HL-60/S4 treated with phorbol 12-myristate 13-acetate at 8.2 ng/mL for 4 days and 3 days (cell line): ENCODE data around the gene NR1I2.

Source experiments
- in situ Hi-C: fragments of 300-500 bp; cut with MboI; formaldehyde crosslinking; loops from 2 replicates; pipeline ENCODE4 v1.15.0; 2022; ENCODE audit warnings: low sequenced_read_pairs

The NR1I2 gene

DNA sequence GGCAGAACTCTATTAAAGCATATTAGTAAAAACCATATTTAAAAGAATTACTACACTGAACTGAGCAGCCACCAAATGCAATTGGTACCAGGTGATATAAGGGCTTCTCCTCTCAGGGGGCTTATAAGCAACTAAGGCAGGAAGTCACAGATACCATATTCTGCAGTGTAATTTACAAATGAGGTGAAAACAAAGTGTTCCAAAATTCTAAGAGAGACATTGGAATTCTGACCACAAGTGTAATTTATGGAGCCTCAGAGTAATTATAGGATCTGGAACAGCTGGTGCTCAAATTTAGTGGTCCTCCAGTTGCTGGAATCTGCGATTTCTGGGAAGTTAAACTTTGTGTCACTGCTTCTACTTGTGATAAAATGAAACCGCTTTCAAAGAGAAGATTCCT lies 3.1 kb upstream of the NR1I2 start:
- in situ Hi-C loops: no loop called here

DNA sequence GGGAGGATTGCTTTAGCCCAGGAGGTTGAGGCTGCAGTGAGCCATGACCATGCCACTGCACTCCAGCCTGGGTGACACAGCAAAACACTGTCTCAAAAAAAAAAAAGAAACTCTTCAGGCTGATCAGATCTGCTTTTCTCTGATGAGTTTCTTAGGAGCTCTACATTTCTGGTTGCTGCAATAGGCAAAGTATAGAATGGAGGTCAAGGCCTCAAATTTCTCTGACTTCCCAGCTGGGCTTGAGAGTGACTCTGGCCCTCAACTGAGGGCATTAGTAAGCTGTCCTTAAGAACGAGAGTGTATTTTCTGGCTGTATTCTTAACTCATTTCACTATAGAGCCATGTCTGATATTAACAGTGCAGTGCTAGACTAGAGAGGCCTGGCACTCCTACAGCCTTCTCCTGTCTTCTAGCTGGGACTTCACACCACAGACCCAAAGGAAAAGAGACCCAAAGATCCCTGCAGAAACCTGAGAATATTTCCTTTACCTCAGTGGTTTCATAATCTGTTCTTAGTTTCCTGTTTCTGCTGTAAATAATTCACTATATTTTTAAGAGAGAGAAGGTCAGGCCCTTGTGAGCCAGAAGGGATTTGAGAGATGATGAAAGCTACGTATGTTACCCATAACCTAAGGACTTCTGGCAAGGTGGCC lies 2.0 kb upstream of the NR1I2 start:
- in situ Hi-C loops: no loop called here

DNA sequence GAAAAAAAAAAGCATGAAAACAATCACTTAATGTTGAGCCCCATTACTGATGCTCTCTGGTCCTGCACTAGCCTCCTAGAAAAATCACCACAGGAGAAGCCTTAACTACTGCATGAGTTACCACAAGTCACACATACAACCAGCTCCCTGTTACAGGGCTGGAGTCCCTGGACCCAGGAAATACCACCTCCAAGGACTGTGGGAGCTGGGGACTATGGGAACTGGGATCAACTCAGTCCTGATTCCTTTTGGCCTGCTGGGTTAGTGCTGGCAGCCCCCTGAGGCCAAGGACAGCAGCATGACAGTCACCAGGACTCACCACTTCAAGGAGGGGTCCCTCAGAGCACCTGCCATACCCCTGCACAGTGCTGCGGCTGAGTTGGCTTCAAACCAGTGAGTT lies 559 bp downstream of the NR1I2 start:
- in situ Hi-C loops: no loop called here

DNA sequence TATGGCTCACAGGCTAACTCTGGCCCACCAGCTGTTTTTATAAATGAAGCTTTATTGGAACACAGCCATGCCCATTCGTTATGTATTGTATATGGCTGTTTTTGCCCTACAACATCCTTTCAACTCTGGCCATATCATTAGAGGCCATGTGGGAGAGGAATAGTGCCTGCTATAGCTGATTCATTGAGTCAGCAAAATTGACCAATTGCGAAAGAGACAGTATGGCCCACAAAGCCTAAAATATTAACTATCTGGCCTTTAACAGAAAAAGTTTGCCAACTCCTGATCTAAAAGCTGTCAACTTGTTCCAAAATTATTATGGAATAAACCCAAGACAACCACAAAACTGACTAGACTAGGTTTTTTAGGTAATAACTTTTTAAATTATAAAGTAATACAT lies 1.4 kb downstream of the NR1I2 start:
- in situ Hi-C loops: no loop called here

DNA sequence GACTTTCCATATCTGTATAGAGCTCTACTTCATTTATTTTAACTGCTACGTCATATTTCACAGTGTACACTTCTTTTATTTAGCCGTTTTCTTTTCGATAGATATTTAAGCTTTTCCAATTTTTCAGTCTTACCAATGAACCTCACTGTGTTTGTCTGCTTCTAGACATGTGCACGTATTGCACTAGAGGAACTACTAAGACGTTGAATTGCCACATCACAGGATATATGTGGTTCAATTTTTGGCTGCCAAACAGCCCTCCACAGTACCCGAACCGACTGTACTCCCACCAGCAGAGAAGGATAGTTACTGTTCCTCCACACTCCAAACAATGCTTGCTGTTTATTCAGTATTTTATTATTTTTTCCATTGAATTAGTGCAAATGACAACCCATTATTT lies 2.0 kb downstream of the NR1I2 start:
- in situ Hi-C loops: no loop called here

DNA sequence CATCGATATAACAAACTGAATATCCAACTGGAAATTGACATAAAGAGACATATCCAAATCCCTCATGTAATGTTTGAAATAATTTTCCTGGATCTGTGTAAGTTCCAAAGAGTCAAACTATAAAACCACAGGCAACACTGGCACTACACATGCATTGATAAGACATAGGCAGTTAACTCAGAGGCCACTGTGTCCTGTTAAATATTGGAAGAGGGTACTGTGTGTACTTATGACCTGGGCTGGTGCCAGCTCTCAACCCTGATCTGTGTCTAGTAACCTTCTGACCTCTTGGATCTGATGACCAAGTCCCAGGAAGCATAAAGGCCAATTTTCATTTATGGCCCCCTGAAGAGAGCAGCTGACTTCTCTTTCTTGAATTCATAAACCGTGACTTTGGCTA lies 4.5 kb downstream of the NR1I2 start:
- in situ Hi-C loops: no loop called here

DNA sequence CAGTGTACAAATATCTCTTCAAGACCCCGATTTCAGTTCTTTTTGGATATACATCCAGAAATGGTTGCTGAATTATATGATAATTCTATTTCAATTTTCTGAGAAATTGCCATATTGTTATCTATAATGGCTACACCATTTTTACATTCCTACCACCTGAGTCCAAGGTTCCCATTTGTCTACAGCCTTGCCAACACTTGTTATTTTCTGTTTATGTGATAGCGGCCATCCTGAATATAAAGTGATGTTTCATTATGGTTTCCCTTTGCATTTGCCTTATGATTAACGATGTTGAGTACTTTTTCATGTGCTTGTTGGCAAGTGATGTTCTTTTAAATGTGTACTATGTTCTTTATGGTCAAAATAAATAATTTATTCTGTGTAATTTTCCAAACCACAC lies 8.5 kb downstream of the NR1I2 start:
- in situ Hi-C loops: no loop called here

DNA sequence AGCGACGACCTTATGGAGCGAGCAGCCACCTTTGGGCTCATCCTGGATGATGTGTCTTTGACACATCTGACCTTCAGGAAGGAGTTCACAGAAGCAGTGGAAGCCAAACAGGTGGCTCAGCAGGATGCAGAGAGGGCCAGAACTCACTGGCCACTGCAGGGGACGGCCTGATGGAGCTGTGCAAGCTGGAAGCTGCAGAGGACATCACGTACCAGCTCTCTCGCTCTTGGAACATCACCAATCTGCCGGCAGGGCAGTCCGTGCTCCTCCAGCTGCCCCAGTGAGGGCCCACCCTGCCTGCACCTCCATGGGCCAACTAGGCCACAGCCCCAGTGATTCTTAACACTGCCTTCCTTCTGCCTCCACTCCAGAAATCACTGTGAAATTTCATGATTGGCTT lies 10.4 kb downstream of the NR1I2 start:
- in situ Hi-C loops: no loop called here

DNA sequence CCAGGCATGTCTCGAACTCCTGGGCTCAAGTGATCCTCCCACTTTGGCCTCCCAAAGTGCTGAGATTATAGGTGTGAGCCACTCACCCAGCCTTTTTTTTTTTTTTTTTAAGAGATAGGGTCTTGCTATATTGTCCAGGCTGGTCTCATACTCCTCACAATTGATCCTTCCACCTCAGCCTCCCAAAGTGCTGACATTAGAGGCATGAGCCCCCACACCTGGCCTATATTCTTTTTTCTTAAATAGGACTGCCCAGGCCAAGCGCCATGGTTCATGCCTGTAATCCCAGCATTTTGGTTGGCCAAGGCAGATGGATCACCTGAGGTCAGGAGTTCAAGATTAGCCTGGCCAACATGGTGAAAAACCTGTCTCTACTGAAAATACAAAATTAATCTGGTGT lies 12.5 kb downstream of the NR1I2 start:
- in situ Hi-C loops: no loop called here

DNA sequence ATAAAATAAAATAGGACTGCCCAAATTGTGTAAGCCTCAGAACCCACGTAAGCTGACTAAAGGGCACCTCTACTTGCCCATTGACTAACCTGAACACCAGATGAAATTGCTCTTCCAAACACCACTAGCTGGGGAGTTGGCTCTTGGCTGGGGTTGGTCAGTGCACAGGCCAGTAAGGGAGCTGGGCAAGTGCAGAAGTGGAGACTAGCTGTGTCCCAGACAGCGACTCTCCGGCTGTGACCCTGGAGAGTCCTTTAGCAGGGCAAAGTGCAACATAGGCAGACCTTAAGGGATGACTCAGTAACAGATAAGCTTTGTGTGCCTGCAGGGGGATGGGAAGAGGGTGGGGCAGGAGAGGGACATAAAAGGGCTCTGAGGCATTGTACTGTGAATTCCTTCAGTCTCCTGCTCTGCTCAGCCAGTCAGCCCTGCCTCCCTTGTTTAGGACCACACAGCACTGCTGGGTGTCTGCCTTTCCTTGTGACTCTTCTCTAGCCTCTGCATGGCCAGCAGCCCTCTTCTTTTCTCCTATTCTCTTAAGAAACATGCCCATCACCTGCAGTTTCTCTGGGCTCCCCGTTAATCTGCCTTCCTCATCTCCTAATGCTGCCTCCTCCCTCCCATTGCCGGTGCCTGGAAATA lies 13.2 kb downstream of the NR1I2 start:
- in situ Hi-C loops: no loop called here

DNA sequence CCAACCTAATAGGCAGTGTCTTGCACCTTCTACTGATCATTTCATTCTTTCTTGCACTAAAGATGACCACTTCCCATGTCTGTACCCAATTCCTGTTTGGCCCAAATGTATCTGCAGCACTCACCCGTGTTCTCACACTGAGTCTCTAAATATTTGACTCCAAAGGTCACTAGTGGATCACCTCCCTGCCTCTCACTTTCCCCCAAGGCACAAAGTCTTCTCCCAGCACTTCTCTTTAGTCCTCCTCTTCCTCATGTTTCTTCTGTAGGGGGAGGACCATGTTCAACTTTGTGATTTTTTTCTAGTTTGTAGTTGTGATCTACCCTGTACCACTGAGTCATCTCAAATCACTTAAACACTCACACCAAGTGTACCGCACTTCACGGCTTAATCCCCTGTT lies 13.9 kb downstream of the NR1I2 start:
- in situ Hi-C loops: no loop called here

DNA sequence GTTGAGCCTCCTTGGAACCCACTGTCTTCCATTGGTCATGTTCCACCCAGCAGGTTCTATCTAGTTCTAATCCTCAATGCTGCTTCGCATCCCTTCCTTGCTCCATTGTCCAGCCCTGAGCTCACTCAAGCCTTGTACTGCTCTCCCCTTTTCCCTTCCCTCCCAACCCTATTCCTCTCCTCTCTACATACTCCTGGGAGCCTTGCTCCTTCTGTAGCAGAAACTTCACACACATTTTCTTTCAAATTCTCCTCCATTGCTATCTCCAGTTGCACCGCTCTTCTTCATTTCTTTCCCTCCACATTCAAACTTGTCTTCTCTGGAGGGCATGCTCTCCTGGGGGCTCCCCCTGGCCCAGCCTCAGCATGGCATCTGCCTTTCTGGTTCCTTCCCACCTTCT lies 14.5 kb downstream of the NR1I2 start:
- in situ Hi-C loops: no loop called here

DNA sequence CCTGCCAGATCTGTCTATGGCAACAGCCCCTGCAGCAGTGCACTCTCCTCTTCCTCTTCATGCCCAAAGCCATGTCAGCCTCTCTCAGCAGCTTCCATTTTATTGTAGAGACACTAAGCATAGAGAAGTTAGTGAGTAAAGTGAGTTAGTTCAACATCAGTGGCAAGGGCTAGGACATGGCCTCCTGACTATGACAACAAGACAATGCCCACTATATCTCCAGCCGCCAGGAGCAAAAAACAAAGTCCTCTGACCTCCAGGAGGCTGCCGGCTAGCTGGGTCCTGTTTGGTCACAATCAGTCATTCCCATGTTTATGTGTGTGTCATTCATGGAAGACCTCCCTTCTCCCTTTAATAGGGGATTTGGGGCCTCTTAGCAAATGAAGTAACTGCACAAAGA lies 14.9 kb downstream of the NR1I2 start:
- in situ Hi-C loops: no loop called here

DNA sequence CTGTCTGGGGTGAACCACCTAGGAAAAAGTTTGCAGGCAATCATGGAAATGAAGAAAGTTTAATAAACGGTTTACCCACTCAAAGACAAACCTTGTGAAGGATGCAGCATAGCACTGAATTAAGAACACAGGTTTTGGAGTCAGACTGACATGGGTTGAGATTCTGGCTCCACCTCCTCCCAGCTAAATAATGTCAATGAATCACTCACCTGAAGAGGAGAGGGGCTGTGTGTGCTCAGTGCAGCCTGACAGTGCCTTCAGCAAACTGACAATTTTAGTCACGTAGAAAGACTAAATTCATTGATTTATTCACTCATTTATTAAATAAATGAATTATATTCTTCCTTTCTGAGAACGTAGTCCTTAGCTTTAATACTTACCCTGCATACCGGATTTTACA lies 18.9 kb downstream of the NR1I2 start:
- in situ Hi-C loops: no loop called here

DNA sequence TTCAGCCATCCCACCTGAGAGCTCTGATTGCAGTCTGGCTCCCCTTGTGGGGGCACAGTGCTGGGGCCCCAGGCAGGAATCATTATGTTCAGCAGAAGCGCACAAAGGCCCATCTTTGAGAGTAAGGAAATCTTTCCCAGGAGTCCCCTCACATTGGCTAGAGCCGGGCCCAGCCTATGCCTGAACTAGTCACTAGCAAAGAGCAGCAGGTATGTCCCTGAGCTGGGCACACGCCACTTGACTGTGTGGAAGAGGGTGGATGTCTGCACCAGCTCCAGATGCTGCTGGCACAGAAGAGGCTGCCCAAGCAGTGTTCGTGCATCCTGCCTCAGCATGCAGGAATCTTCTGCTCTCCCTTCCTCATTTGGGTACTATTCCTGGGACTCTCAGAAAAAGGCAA lies 26.3 kb downstream of the NR1I2 start:
- in situ Hi-C loops: no loop called here

DNA sequence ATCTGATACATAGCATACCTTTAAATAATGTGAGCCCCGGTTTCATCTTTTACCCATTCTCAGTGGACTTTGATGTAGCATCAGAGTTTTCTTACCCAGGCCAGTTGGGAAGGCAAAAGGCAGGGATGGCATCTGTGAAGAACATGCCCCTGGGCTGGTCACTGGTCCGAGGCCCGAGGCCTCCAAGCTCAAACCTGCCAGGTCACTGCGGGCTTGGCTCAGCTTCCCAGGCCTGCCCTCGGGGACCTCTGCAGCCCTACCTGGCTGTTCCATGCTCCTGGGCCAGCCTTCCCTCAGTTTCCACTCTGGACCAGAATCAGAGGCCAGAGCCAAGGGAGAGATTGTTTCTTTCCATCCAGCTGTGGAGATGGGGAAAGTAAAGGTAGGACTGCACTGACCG lies 26.9 kb downstream of the NR1I2 start:
- in situ Hi-C loops: no loop called here

DNA sequence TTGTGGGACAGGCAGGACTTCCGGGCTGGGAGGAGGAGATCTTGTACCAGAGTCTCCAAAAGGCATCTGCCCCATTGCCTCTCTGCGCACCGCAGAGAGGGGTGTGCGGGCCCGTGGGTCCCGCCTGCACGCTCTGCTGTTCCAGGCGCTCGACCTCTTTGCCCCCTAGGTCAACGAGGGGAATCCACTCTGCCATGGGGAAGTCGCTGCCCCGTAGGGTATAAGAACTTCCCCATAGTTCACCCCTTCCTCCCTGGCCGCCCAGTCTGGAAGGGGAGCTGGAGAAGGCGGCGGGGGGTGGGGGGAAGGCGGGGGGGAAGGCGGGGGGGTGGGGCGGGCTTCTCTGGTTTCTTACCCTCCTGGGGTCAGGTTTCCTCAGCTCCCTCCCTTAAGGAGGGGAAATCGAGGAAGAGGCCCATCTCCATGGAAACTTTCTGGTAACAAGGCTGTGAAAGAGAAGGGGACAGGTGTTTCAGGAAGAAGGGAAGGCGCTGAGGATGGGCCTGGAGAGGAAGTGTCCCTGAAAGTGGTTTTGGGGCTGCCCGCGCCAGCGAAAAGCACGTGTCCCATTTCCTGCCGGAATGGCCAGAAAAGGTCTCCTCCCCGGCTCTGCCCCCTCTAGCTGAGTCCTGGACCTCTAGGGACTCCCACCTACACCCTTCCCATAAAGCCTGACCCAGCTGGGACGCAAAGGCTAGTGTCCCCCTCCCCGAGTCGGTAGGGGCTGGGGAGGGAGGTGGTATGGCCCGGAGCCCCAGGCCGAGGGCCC lies 27.5 kb downstream of the NR1I2 start:
- in situ Hi-C loops: no loop called here

DNA sequence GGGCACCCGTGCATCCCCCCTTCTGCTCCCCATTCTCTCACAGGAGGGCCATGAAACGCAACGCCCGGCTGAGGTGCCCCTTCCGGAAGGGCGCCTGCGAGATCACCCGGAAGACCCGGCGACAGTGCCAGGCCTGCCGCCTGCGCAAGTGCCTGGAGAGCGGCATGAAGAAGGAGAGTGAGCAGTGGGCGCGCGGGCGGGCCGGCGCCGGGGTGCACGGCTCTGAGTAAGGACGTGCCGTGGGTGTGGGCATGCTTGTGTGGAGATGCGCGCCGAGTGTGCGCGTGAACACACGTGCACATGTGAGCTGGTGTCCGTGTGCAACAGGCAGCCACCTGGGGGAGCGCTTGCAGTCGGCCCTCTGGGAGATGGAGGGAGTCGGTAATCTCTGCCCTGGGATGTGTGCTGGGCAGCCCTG lies 28.1 kb downstream of the NR1I2 start:
- in situ Hi-C loops: no loop called here

DNA sequence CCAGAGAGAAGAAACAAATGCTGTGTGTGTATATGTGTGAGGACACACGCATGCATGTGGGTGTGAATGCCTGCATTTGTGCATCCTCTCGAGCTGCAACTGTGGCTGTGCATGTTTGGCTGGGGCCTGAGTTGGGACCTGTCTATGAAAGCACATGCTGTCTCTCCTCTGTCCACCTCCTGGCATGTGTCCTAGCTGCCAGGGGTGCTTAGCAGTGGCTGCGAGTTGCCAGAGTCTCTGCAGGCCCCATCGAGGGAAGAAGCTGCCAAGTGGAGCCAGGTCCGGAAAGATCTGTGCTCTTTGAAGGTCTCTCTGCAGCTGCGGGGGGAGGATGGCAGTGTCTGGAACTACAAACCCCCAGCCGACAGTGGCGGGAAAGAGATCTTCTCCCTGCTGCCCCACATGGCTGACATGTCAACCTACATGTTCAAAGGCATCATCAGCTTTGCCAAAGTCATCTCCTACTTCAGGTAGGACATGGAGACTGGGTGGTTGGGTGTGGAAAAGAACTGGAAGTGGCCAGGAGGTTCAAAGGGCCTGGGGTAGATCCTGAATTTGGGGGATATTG lies 30.7 kb downstream of the NR1I2 start:
- in situ Hi-C loops: no loop called here

DNA sequence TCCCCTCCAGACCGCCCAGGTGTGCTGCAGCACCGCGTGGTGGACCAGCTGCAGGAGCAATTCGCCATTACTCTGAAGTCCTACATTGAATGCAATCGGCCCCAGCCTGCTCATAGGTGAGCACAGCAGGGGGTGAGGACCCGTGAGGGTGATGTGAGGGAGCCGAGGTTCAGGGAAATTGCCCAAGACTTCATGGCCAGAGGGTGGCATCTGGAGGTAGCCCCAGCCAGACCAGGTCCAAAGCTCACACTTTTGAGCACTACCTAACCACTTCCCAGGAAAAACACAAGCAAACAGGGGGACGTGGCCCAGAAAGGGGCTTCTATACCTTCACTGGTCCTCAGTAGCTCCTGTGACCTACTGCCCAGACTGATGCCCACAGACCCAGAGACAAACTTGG lies 33.8 kb downstream of the NR1I2 start:
- in situ Hi-C loops: no loop called here

DNA sequence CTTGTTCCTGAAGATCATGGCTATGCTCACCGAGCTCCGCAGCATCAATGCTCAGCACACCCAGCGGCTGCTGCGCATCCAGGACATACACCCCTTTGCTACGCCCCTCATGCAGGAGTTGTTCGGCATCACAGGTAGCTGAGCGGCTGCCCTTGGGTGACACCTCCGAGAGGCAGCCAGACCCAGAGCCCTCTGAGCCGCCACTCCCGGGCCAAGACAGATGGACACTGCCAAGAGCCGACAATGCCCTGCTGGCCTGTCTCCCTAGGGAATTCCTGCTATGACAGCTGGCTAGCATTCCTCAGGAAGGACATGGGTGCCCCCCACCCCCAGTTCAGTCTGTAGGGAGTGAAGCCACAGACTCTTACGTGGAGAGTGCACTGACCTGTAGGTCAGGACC lies 35.2 kb downstream of the NR1I2 start:
- in situ Hi-C loops: no loop called here
